Progenitor cell of endocrine pancreas (in vitro differentiated cells): ENCODE measurements around the gene MACROD2. TPM values are rescaled to one million over a fixed set of nuclear protein-coding genes. Genes with fewer than 3 reads are reported as not detected.

ENCODE experiments used
- DNase-seq: peaks from one replicate; pipeline ENCODE4 v3.0.0; 2021; ENCODE audit warnings: low spot score; ENCODE audit not compliant: unreplicated experiment
- H3K27ac Mint-ChIP-seq: 2 replicates; pipeline ENCODE4 v1.8.0; 2021; ENCODE audit warnings: mild to moderate bottlenecking, moderate library complexity, mixed read lengths
- H3K27me3 Mint-ChIP-seq: 2 replicates; pipeline ENCODE4 v1.8.0; 2021; ENCODE audit warnings: mixed read lengths
- H3K36me3 Mint-ChIP-seq: 2 replicates; pipeline ENCODE4 v1.8.0; 2022; ENCODE audit warnings: mixed read lengths; ENCODE audit not compliant: insufficient read depth
- H3K4me1 Mint-ChIP-seq: 2 replicates; pipeline ENCODE4 v1.8.0; 2021; ENCODE audit warnings: low read depth, mixed read lengths
- H3K4me3 Mint-ChIP-seq: 2 replicates; pipeline ENCODE4 v1.8.0; 2021; ENCODE audit warnings: low read depth, mild to moderate bottlenecking, moderate library complexity, mixed read lengths
- H3K9me3 Mint-ChIP-seq: 2 replicates; pipeline ENCODE4 v1.8.0; 2021; ENCODE audit warnings: low read depth, mixed read lengths
- total RNA-seq: library from RNA; stranded (reverse); gene quantifications from 2 replicates; pipeline ENCODE4 v1.2.1, GENCODE V29; 2021
- TF ChIP-seq, protein P1 (sequence below): fragments of 200-600 bp; sonication (generic); IDR thresholded peaks from one replicate; pipeline ENCODE4 v1.5.0; 2021; ENCODE audit warnings: antibody characterized with exemption, mild to moderate bottlenecking; ENCODE audit not compliant: unreplicated experiment

The MACROD2 gene
- total RNA-seq, 1 donor from 2014 or later = 7.6 TPM

DNA sequence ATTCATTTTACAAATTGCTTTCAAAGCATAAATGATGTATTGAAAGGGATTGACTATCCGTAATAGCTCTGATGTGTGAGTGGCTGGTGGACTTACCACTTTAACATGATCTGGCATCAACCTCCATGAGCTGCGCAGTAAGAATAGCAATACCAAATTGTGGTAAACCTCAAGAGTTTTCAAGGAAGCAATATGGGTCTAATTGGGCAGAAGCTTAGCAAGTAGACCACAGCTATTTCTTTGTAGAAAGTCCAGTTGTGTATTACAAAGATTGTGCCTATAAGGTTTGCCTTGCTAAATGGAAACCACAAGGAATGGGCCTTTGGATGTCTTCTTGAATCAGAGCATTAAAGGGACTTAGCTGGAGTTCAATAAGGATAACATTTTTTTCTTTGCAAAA is 1841.3 kb downstream of the MACROD2 start:
- peaks cover 2% of the 10 kb centered on the region for H3K4me1 Mint-ChIP-seq
- TF ChIP-seq, protein P1, sequence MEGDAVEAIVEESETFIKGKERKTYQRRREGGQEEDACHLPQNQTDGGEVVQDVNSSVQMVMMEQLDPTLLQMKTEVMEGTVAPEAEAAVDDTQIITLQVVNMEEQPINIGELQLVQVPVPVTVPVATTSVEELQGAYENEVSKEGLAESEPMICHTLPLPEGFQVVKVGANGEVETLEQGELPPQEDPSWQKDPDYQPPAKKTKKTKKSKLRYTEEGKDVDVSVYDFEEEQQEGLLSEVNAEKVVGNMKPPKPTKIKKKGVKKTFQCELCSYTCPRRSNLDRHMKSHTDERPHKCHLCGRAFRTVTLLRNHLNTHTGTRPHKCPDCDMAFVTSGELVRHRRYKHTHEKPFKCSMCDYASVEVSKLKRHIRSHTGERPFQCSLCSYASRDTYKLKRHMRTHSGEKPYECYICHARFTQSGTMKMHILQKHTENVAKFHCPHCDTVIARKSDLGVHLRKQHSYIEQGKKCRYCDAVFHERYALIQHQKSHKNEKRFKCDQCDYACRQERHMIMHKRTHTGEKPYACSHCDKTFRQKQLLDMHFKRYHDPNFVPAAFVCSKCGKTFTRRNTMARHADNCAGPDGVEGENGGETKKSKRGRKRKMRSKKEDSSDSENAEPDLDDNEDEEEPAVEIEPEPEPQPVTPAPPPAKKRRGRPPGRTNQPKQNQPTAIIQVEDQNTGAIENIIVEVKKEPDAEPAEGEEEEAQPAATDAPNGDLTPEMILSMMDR = no peak
- H3K4me3 Mint-ChIP-seq = no peak overlapping the region
- no peak overlapping the region for H3K27ac Mint-ChIP-seq
- no peak for DNase-seq
- no peaks in the 10 kb centered on the region for H3K27me3 Mint-ChIP-seq
- H3K9me3 Mint-ChIP-seq = no peaks in the 10 kb centered on the region
- H3K36me3 Mint-ChIP-seq = no peaks in the 10 kb centered on the region

DNA sequence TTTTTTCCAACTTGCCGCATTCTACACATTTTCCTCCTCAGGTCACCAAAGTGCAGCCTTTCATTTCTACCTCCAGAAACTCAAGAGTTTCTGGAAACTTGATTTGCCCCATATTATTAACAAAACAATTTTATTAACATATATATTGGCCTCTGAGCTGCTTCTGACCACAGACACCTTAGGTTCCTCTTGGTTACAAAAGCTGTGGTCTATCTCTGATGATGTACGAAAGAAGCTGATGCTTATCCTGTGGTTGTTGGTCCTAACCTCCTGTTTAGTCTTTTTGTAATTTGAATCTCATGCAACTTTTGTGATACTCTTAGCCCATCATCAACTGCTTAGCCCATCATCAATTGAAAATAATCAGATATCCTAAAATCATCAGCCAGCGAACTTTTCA is 1842.2 kb downstream of the MACROD2 start:
- H3K27me3 Mint-ChIP-seq = no peaks in the 10 kb centered on the region
- no peaks in the 10 kb centered on the region for H3K36me3 Mint-ChIP-seq
- no peak for DNase-seq
- no peaks in the 10 kb centered on the region for H3K4me1 Mint-ChIP-seq
- H3K4me3 Mint-ChIP-seq = no peak overlapping the region
- TF ChIP-seq, protein P1 = no peak
- no peak overlapping the region for H3K27ac Mint-ChIP-seq
- no peaks in the 10 kb centered on the region for H3K9me3 Mint-ChIP-seq

GRCh38 chr20:15838466-15838865 is 1843.2 kb downstream of the MACROD2 start:
- Mint-ChIP-seq H3K27ac (no peak overlapping the region), H3K4me3 (no peak overlapping the region), H3K36me3 (no peaks in the 10 kb centered on the region), H3K4me1 (no peaks in the 10 kb centered on the region), H3K27me3 (no peaks in the 10 kb centered on the region), H3K9me3 (no peaks in the 10 kb centered on the region)
- no peak for DNase-seq
- TF ChIP-seq, protein P1 = no peak

- TF ChIP-seq, protein P1 = no peak
- no peak for DNase-seq
- Mint-ChIP-seq H3K4me3 (no peak overlapping the region), H3K4me1 (no peaks in the 10 kb centered on the region), H3K27ac (no peak overlapping the region), H3K27me3 (no peaks in the 10 kb centered on the region), H3K36me3 (no peaks in the 10 kb centered on the region), H3K9me3 (no peaks in the 10 kb centered on the region)
These were observed 1845.5 kb downstream of the MACROD2 start for GRCh38 chr20:15840636-15841301.

GRCh38 chr20:15842872-15843271 is 1847.6 kb downstream of the MACROD2 start:
- DNase-seq = no peak
- no peaks in the 10 kb centered on the region for H3K9me3 Mint-ChIP-seq
- H3K27ac Mint-ChIP-seq = no peak overlapping the region

More at GRCh38 chr20:15842872-15843271, 1847.6 kb downstream of the MACROD2 start:
- Mint-ChIP-seq H3K27me3 (no peaks in the 10 kb centered on the region), H3K4me1 (no peaks in the 10 kb centered on the region), H3K36me3 (no peaks in the 10 kb centered on the region), H3K4me3 (no peak overlapping the region)
- TF ChIP-seq, protein P1 = no peak
